HEK293 (cell line): ENCODE data around the gene SIRPA.
A peak's percentile ranks its signal among the peaks of the same experiment; 100 is the strongest.

Source experiments
- CTCF ChIA-PET: fragments of 350-600 bp; formaldehyde crosslinking; extraction: SDS; loops from one replicate; lab custom pipeline; 2021; ENCODE audit warnings: antibody characterized with exemption; lab: Yijun Ruan, JAX
- POLR2A ChIA-PET: fragments of 300-600 bp; formaldehyde crosslinking; extraction: SDS; loops from one replicate; lab custom pipeline; 2020; ENCODE audit warnings: antibody characterized with exemption, inconsistent platforms; lab: Yijun Ruan, JAX
- H3K27ac ChIP-seq: fragments of 200-500 bp; sonication (Bioruptor generic); 2 replicates; pipeline ENCODE4 v1.5.1; 2014; ENCODE audit warnings: low read depth, low read length, control low read depth, inconsistent platforms; ENCODE audit errors: extremely low read depth
- H3K36me3 ChIP-seq, 2 experiments: fragments of 200-500 bp in 1 of 2; sonication (Bioruptor generic) in 1 of 2; 1 replicate in 1 of 2; 2 replicates in 1 of 2; pipeline ENCODE4 v1.5.1; 2014 to 2017; ENCODE audit warnings: inconsistent platforms in 2 of 2, low read length in 2 of 2; ENCODE audit not compliant: control insufficient read depth in 2 of 2, insufficient read depth in 1 of 2
- H3K4me1 ChIP-seq: fragments of 200-500 bp; sonication (Bioruptor generic); 2 replicates; pipeline ENCODE4 v1.5.1; 2014; ENCODE audit warnings: mild to moderate bottlenecking, low read length, inconsistent platforms; ENCODE audit not compliant: control insufficient read depth, insufficient read depth
- H3K4me3 ChIP-seq: 2 replicates; pipeline ENCODE4 v1.5.1; 2011; ENCODE audit warnings: low read depth, mild to moderate bottlenecking, control low read depth, low read length, moderate library complexity
- H3K9me3 ChIP-seq: fragments of 200-500 bp; sonication (Bioruptor generic); 2 replicates; pipeline ENCODE4 v1.5.1; 2014; ENCODE audit warnings: low read depth, low read length, inconsistent platforms; ENCODE audit not compliant: control insufficient read depth, insufficient read depth
- SCRT1 ChIP-seq: fragments of 450-650 bp; formaldehyde crosslinking; IDR thresholded peaks from 2 replicates; pipeline ENCODE4 v1.5.1; 2016; ENCODE audit warnings: missing biosample characterization, missing genetic modification characterization, borderline replicate concordance
- SCRT2 ChIP-seq: fragments of 450-650 bp; formaldehyde crosslinking; IDR thresholded peaks from 2 replicates; pipeline ENCODE4 v1.5.1; 2016; ENCODE audit warnings: missing biosample characterization, missing genetic modification characterization
- SP3 ChIP-seq: fragments of 450-650 bp; formaldehyde crosslinking; IDR thresholded peaks from 2 replicates; pipeline ENCODE4 v1.5.1; 2016; ENCODE audit warnings: missing biosample characterization, missing genetic modification characterization
- ZEB2 ChIP-seq: fragments of 450-650 bp; formaldehyde crosslinking; IDR thresholded peaks from 2 replicates; pipeline ENCODE4 v1.5.1; 2016; ENCODE audit warnings: missing biosample characterization, missing genetic modification characterization
- ZFP3 ChIP-seq: fragments of 450-650 bp; formaldehyde crosslinking; IDR thresholded peaks from 2 replicates; pipeline ENCODE4 v1.5.1; 2016; ENCODE audit warnings: low read depth, missing biosample characterization, missing genetic modification characterization
- ZNF529 ChIP-seq: fragments of 450-650 bp; formaldehyde crosslinking; IDR thresholded peaks from 2 replicates; pipeline ENCODE4 v1.5.1; 2017; ENCODE audit warnings: missing genetic modification characterization, missing biosample characterization; ENCODE audit not compliant: insufficient replicate concordance
- ZNF610 ChIP-seq: fragments of 450-650 bp; formaldehyde crosslinking; IDR thresholded peaks from 2 replicates; pipeline ENCODE4 v1.5.1; 2016; ENCODE audit warnings: missing biosample characterization, missing genetic modification characterization, borderline replicate concordance
- ZNF654 ChIP-seq: fragments of 450-650 bp; formaldehyde crosslinking; IDR thresholded peaks from 2 replicates; pipeline ENCODE4 v1.5.1; 2016; ENCODE audit warnings: low read depth, missing biosample characterization, missing genetic modification characterization
- TF ChIP-seq, protein P1 (sequence below): fragments of 450-650 bp; formaldehyde crosslinking; IDR thresholded peaks from 2 replicates; pipeline ENCODE4; 2016; ENCODE audit warnings: missing biosample characterization, missing genetic modification characterization
- TF ChIP-seq, protein P2 (sequence below): fragments of 450-650 bp; IDR thresholded peaks from 2 replicates; pipeline ENCODE4 v1.5.1; 2018; ENCODE audit warnings: missing biosample characterization, mild to moderate bottlenecking, missing genetic modification characterization
- TF ChIP-seq, protein P3 (sequence below): fragments of 450-650 bp; formaldehyde crosslinking; IDR thresholded peaks from 2 replicates; pipeline ENCODE4 v1.5.1; 2016; ENCODE audit warnings: missing biosample characterization, missing genetic modification characterization, borderline replicate concordance
- TF ChIP-seq, protein P4 (sequence below): fragments of 450-650 bp; formaldehyde crosslinking; IDR thresholded peaks from 2 replicates; pipeline ENCODE4 v1.5.1; 2016; ENCODE audit warnings: missing biosample characterization, missing genetic modification characterization
- TF ChIP-seq, protein P5 (sequence below): sonication (generic); formaldehyde crosslinking; IDR thresholded peaks from 2 replicates; pipeline ENCODE4 v1.8.1; 2022; ENCODE audit warnings: mild to moderate bottlenecking, moderate library complexity, missing genetic modification reagents

Gene SIRPA

DNA sequence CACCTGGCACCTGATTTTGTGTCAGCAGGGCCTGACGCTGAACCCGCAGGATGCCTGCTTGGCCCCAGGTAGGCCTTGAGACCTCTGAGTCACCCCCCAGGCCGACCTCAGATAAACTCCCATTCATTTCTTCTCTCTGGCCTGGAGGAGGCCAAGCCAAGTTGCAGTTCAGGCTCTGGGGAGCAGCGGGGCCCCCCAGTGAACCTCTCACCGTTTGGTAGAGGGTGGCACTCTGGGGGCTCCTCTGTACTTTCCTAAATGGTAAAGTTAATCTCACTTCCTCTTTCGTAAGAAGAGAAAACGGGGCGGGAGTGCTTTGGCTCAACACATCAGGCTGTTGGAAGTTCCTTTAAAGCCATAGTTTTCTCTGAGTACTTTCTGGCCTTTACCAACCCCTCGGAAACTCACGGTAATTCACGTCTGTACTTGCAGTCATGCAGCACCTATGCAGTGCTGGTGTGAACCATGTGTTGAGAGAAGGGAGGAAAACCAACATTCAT is 2.8 kb downstream of the SIRPA start (continued):
- no peak for TF ChIP-seq ZFP3 (tag by site-specific recombination)

DNA sequence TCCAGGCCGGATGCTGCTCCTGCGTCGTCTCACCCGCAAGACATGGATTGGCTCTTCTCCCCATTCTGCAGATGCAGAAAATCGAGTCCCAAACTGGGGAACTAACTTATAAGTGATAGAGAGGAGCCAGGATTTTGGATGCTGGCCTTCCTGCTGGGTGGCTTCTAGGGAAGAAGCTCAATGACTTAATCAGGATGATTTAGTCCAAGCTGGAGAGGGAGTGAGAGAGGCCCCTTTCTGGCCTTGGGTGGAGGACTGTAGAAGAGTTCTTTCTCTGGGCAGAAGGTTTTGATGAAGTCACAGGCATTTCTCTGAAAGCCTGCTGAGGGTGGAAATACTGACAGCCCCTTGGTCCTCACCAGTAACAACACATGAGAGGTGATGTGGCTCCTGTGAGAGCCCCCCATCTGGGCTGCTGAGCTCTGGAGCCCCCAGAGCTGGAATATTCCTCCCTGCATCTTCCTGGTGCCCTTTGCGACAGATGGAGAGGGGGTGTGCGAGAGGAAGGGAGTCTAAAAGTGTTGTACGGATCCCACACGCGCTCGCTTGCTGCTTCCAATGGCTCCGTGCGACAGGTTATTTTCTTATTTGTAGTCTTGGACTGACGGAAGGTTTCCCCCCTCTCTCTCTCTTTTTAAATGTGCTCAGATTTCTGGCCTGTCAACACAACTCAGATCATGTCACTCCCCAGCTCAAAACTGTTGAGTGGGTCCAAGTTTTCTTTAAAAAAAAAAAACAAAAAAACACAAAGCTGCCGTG is 3.5 kb downstream of the SIRPA start:
- peaks cover 6% of the 10 kb centered on the region for H3K4me1 ChIP-seq
- TF ChIP-seq SCRT2 (tag by site-specific recombination) (peak; percentile 73), SCRT1 (peak; percentile 47; the same call in 1 of the 2 replicates)
- TF ChIP-seq, protein P1, sequence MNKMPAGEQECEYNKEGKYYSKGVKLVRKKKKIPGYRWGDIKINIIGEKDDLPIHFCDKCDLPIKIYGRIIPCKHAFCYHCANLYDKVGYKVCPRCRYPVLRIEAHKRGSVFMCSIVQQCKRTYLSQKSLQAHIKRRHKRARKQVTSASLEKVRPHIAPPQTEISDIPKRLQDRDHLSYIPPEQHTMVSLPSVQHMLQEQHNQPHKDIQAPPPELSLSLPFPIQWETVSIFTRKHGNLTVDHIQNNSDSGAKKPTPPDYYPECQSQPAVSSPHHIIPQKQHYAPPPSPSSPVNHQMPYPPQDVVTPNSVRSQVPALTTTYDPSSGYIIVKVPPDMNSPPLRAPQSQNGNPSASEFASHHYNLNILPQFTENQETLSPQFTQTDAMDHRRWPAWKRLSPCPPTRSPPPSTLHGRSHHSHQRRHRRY (tag by site-specific recombination), result no peak
- H3K4me3 ChIP-seq, result no peak overlapping the region
- CTCF ChIA-PET, result interaction anchor here (1.4 kb wide), 1 partner anchor 12 kb away, joined by 3 read pairs; no protein-coding TSS in a partner anchor
- no peak overlapping the region for H3K27ac ChIP-seq
- POLR2A ChIA-PET, result no interaction called here
- no peaks in the 10 kb centered on the region for H3K36me3 ChIP-seq
- no peaks in the 10 kb centered on the region for H3K9me3 ChIP-seq

DNA sequence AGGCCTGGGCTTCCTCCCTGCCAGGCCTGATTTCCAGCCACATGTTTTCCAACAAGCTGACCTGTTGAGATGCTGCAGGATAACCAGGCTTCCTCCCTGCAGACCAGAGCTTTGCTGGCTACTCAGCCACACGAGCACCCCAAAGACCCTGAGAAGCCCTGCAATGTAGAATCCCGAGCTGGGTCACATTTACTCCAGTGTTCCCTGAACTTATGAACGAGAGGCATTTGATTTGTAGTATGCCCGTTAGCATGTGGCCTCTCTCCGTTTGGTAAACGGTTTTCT is 4.0 kb downstream of the SIRPA start:
- POLR2A ChIA-PET, result no interaction called here

More for the DNA sequence above, 4.0 kb downstream of the SIRPA start:
- Histone ChIP-seq H3K9me3 (no peaks in the 10 kb centered on the region), H3K27ac (no peak overlapping the region), H3K36me3 (no peaks in the 10 kb centered on the region), H3K4me1 (peaks cover 6% of the 10 kb centered on the region), H3K4me3 (no peak overlapping the region)
- TF ChIP-seq ZNF654 (tag by site-specific recombination) (no peak), SP3 (tag by site-specific recombination) (no peak), ZNF529 (no peak), ZNF610 (tag by site-specific recombination) (no peak), ZEB2 (tag by site-specific recombination) (no peak)
- TF ChIP-seq, protein P2, sequence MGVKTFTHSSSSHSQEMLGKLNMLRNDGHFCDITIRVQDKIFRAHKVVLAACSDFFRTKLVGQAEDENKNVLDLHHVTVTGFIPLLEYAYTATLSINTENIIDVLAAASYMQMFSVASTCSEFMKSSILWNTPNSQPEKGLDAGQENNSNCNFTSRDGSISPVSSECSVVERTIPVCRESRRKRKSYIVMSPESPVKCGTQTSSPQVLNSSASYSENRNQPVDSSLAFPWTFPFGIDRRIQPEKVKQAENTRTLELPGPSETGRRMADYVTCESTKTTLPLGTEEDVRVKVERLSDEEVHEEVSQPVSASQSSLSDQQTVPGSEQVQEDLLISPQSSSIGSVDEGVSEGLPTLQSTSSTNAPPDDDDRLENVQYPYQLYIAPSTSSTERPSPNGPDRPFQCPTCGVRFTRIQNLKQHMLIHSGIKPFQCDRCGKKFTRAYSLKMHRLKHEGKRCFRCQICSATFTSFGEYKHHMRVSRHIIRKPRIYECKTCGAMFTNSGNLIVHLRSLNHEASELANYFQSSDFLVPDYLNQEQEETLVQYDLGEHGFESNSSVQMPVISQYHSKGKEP (tag by site-specific recombination), result no peak
- TF ChIP-seq, protein P3, sequence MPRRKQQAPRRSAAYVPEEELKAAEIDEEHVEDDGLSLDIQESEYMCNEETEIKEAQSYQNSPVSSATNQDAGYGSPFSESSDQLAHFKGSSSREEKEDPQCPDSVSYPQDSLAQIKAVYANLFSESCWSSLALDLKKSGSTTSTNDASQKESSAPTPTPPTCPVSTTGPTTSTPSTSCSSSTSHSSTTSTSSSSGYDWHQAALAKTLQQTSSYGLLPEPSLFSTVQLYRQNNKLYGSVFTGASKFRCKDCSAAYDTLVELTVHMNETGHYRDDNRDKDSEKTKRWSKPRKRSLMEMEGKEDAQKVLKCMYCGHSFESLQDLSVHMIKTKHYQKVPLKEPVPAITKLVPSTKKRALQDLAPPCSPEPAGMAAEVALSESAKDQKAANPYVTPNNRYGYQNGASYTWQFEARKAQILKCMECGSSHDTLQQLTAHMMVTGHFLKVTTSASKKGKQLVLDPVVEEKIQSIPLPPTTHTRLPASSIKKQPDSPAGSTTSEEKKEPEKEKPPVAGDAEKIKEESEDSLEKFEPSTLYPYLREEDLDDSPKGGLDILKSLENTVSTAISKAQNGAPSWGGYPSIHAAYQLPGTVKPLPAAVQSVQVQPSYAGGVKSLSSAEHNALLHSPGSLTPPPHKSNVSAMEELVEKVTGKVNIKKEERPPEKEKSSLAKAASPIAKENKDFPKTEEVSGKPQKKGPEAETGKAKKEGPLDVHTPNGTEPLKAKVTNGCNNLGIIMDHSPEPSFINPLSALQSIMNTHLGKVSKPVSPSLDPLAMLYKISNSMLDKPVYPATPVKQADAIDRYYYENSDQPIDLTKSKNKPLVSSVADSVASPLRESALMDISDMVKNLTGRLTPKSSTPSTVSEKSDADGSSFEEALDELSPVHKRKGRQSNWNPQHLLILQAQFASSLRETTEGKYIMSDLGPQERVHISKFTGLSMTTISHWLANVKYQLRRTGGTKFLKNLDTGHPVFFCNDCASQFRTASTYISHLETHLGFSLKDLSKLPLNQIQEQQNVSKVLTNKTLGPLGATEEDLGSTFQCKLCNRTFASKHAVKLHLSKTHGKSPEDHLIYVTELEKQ (tag by site-specific recombination), result no peak
- TF ChIP-seq, protein P4, sequence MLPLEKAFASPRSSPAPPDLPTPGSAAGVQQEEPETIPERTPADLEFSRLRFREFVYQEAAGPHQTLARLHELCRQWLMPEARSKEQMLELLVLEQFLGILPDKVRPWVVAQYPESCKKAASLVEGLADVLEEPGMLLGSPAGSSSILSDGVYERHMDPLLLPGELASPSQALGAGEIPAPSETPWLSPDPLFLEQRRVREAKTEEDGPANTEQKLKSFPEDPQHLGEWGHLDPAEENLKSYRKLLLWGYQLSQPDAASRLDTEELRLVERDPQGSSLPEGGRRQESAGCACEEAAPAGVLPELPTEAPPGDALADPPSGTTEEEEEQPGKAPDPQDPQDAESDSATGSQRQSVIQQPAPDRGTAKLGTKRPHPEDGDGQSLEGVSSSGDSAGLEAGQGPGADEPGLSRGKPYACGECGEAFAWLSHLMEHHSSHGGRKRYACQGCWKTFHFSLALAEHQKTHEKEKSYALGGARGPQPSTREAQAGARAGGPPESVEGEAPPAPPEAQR (tag by site-specific recombination), result no peak
- TF ChIP-seq, protein P5, sequence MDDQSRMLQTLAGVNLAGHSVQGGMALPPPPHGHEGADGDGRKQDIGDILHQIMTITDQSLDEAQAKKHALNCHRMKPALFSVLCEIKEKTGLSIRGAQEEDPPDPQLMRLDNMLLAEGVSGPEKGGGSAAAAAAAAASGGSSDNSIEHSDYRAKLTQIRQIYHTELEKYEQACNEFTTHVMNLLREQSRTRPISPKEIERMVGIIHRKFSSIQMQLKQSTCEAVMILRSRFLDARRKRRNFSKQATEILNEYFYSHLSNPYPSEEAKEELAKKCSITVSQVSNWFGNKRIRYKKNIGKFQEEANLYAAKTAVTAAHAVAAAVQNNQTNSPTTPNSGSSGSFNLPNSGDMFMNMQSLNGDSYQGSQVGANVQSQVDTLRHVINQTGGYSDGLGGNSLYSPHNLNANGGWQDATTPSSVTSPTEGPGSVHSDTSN (CRISPR knock-in tag), result no peak
- CTCF ChIA-PET, result interaction anchor here (1.1 to 1.4 kb wide), 2 partner anchors 11 to 274 kb away, joined by 3 to 4 read pairs; no protein-coding TSS in a partner anchor
